HPDE6-E6E7 (cell line): ENCODE data around the gene TMEM171.

Experiments used
- DNase-seq: peaks from one replicate; pipeline ENCODE4 v3.0.0; 2011; ENCODE audit warnings: missing footprints; ENCODE audit errors: extremely low spot score

The TMEM171 gene

GRCh38 chr5:73151766-73152410 is 31.5 kb downstream of the TMEM171 start:
- DNase-seq = no peak

- DNase-seq = no peak
These were observed 32.3 kb downstream of the TMEM171 start for GRCh38 chr5:73152411-73153388.

GRCh38 chr5:73153513-73153912 is 33.1 kb downstream of the TMEM171 start:
- no peak for DNase-seq

- no peak for DNase-seq
These were observed 34.0 kb downstream of the TMEM171 start for GRCh38 chr5:73154208-73155006.

- no peak for DNase-seq
These were observed 35.2 kb downstream of the TMEM171 start for GRCh38 chr5:73155271-73156222.

GRCh38 chr5:73157414-73158303 is 37.3 kb downstream of the TMEM171 start:
- no peak for DNase-seq

GRCh38 chr5:73158313-73158712 is 37.9 kb downstream of the TMEM171 start:
- no peak for DNase-seq

GRCh38 chr5:73160239-73160671 is 39.9 kb downstream of the TMEM171 start:
- no peak for DNase-seq

GRCh38 chr5:73170522-73170921 is 50.1 kb downstream of the TMEM171 start:
- DNase-seq = no peak

- no peak for DNase-seq
These were observed 51.1 kb downstream of the TMEM171 start for GRCh38 chr5:73171495-73171894.

GRCh38 chr5:73172951-73173350 is 52.6 kb downstream of the TMEM171 start, which contains the start of gene TMEM174:
TMEM174 (plus strand) TSS chr5:73173193; CDS start chr5:73173244, 51 bp downstream.
- no peak for DNase-seq

- no peak for DNase-seq
These were observed 53.9 kb downstream of the TMEM171 start for GRCh38 chr5:73174100-73174815.

GRCh38 chr5:73176250-73176649 is 55.9 kb downstream of the TMEM171 start:
- DNase-seq = no peak

GRCh38 chr5:73178265-73178664 is 57.9 kb downstream of the TMEM171 start:
- no peak for DNase-seq

GRCh38 chr5:73179730-73180129 is 59.4 kb downstream of the TMEM171 start:
- DNase-seq = no peak

- DNase-seq = no peak
These were observed 60.2 kb downstream of the TMEM171 start for GRCh38 chr5:73180566-73180965.
